Smooth muscle cell (in vitro differentiated cells): Measurements from ENCODE around the gene ACTRT2. TPM values are rescaled to one million over a fixed set of nuclear protein-coding genes. Genes with fewer than 3 reads are reported as not detected.

Experiments used
- DNase-seq: peaks from one replicate; lab custom pipeline; 2025; ENCODE audit not compliant: unreplicated experiment; lab: John Stamatoyannopoulos, UW
- H2AFZ ChIP-seq: fragments of 200-600 bp; sonication (generic); 2 replicates; pipeline ENCODE4 v1.6.0; 2016; ENCODE audit warnings: antibody characterized with exemption, low read depth, mild to moderate bottlenecking
- H3F3A ChIP-seq: fragments of 200-600 bp; sonication (generic); 2 replicates; pipeline ENCODE4 v1.6.0; 2017; ENCODE audit warnings: antibody characterized with exemption, low read depth
- H3K27ac ChIP-seq: fragments of 200-600 bp; sonication (generic); 2 replicates; pipeline ENCODE4 v1.5.1; 2016; ENCODE audit warnings: low read depth, mild to moderate bottlenecking
- H3K27me3 ChIP-seq: fragments of 200-600 bp; sonication (generic); 2 replicates; pipeline ENCODE4 v1.6.1; 2016; ENCODE audit warnings: low read depth, mild to moderate bottlenecking
- H3K36me3 ChIP-seq: fragments of 200-600 bp; sonication (generic); 2 replicates; pipeline ENCODE4 v1.5.1; 2016; ENCODE audit warnings: low read depth
- H3K4me1 ChIP-seq: fragments of 200-600 bp; sonication (generic); 2 replicates; pipeline ENCODE4 v1.5.1; 2016; ENCODE audit warnings: low read depth
- H3K4me2 ChIP-seq: fragments of 200-600 bp; sonication (generic); 2 replicates; pipeline ENCODE4 v1.6.0; 2016; ENCODE audit warnings: mild to moderate bottlenecking
- H3K4me3 ChIP-seq: fragments of 200-600 bp; sonication (generic); 2 replicates; pipeline ENCODE4 v1.5.1; 2016; ENCODE audit warnings: mild to moderate bottlenecking
- H3K79me2 ChIP-seq: fragments of 200-600 bp; sonication (generic); 2 replicates; pipeline ENCODE4 v1.6.0; 2016; ENCODE audit warnings: low read depth, mild to moderate bottlenecking
- H3K9ac ChIP-seq: fragments of 200-600 bp; sonication (generic); 2 replicates; pipeline ENCODE4 v1.6.0; 2016; ENCODE audit warnings: low read depth
- H3K9me3 ChIP-seq: fragments of 200-600 bp; sonication (generic); replicated peaks from 2 replicates; pipeline ENCODE4 v1.5.1; 2016; ENCODE audit warnings: low read depth
- H4K20me1 ChIP-seq: fragments of 200-600 bp; sonication (generic); 2 replicates; pipeline ENCODE4 v1.6.0; 2016; ENCODE audit warnings: low read depth
- CTCF ChIP-seq: fragments of 200-600 bp; sonication (generic); IDR thresholded peaks from 2 replicates; pipeline ENCODE4 v1.5.1; 2017; ENCODE audit warnings: borderline replicate concordance, mild to moderate bottlenecking, antibody characterized with exemption; ENCODE audit not compliant: insufficient read depth, poor library complexity, severe bottlenecking
- WGBS: methylation state at CpG from one replicate; pipeline ENCODE4 v1.1.7; 2016; ENCODE audit warnings: low lambda C conversion rate; 5-methylcytosine and 5-hydroxymethylcytosine counted together
- polyA plus RNA-seq: library from polyadenylated mRNA; unstranded; fragments of >200 nt; fragmentation: Nextera tagmentation; extraction: Ambion mirVana; gene quantifications from 2 replicates; pipeline ENCODE4 v1.2.1, GENCODE V29; 2016
- total RNA-seq: library from RNA; depleted of rRNA; stranded (reverse); fragments of >200 nt; gene quantifications from 2 replicates; pipeline ENCODE4 v1.2.3, GENCODE V29; 2014

Gene ACTRT2
- total and polyA plus RNA-seq, 2 experiments from 2014 or later, result not detected

- Histone ChIP-seq H3K4me3 (no peak overlapping the region), H4K20me1 (no peaks in the 10 kb centered on the region), H2AFZ (no peak overlapping the region), H3K4me1 (no peaks in the 10 kb centered on the region), H3K9me3 (no peaks in the 10 kb centered on the region), H3F3A (no peaks in the 10 kb centered on the region), H3K79me2 (no peaks in the 10 kb centered on the region), H3K27ac (no peak overlapping the region), H3K4me2 (no peak overlapping the region), H3K9ac (no peak overlapping the region), H3K27me3 (no peaks in the 10 kb centered on the region), H3K36me3 (no peaks in the 10 kb centered on the region)
- WGBS, result 89% methylated on average over 16 of the region's 16 CpGs
- no peak for DNase-seq
- no peak for TF ChIP-seq CTCF
Measured at GRCh38 chr1:3018051-3018471, 3.2 kb upstream of the ACTRT2 start.

GRCh38 chr1:3018576-3018975, 2.7 kb upstream of the ACTRT2 start:
- Histone ChIP-seq H3K9me3 (no peaks in the 10 kb centered on the region), H3K4me3 (no peak overlapping the region), H3K4me2 (no peak overlapping the region), H4K20me1 (no peaks in the 10 kb centered on the region), H3K79me2 (no peaks in the 10 kb centered on the region), H2AFZ (no peak overlapping the region), H3K27me3 (no peaks in the 10 kb centered on the region), H3K27ac (no peak overlapping the region), H3K36me3 (no peaks in the 10 kb centered on the region), H3K9ac (no peak overlapping the region), H3F3A (no peaks in the 10 kb centered on the region), H3K4me1 (no peaks in the 10 kb centered on the region)
- TF ChIP-seq CTCF, result no peak
- 91% methylated on average over 13 of the region's 16 CpGs for WGBS
- no peak for DNase-seq

GRCh38 chr1:3019007-3019515, 2.2 kb upstream of the ACTRT2 start:
- Histone ChIP-seq H3K4me2 (no peak overlapping the region), H3F3A (no peaks in the 10 kb centered on the region), H3K36me3 (no peaks in the 10 kb centered on the region), H3K4me3 (no peak overlapping the region), H3K79me2 (no peaks in the 10 kb centered on the region), H3K9ac (no peak overlapping the region), H3K27me3 (no peaks in the 10 kb centered on the region), H3K4me1 (no peaks in the 10 kb centered on the region), H3K9me3 (no peaks in the 10 kb centered on the region), H4K20me1 (no peaks in the 10 kb centered on the region), H3K27ac (no peak overlapping the region), H2AFZ (no peak overlapping the region)
- WGBS, result 89% methylated on average over 11 of the region's 11 CpGs
- DNase-seq, result no peak
- TF ChIP-seq CTCF, result no peak

GRCh38 chr1:3019516-3020051, 1.7 kb upstream of the ACTRT2 start:
- TF ChIP-seq CTCF, result no peak

More at GRCh38 chr1:3019516-3020051, 1.7 kb upstream of the ACTRT2 start:
- no peak overlapping the region for H2AFZ ChIP-seq
- H3K27ac ChIP-seq, result no peak overlapping the region
- no peak overlapping the region for H3K4me2 ChIP-seq
- no peak overlapping the region for H3K9ac ChIP-seq
- H3K79me2 ChIP-seq, result no peaks in the 10 kb centered on the region
- no peaks in the 10 kb centered on the region for H3K36me3 ChIP-seq
- no peaks in the 10 kb centered on the region for H3F3A ChIP-seq
- H3K4me1 ChIP-seq, result no peaks in the 10 kb centered on the region
- WGBS, result 82% methylated on average over 24 of the region's 24 CpGs
- DNase-seq, result no peak
- no peaks in the 10 kb centered on the region for H3K9me3 ChIP-seq
- no peaks in the 10 kb centered on the region for H4K20me1 ChIP-seq
- no peak overlapping the region for H3K4me3 ChIP-seq
- H3K27me3 ChIP-seq, result no peaks in the 10 kb centered on the region
